ENCODE measurements around the gene OGFOD1. TPM values are rescaled to one million over a fixed set of nuclear protein-coding genes. Genes with fewer than 3 reads are reported as not detected.

OGFOD1 gene
- 42.9 TPM for total RNA-seq

- peak; percentile 98 for DNase-seq
Observed at GRCh38 chr16:56450986-56451752, at the start of gene OGFOD1, which contains the start of gene NUDT21. OGFOD1 (plus strand) TSS chr16:56451554; CDS start chr16:56451613, 59 bp downstream. NUDT21 (minus strand) TSS chr16:56451332; CDS start chr16:56451202, 130 bp downstream.

GRCh38 chr16:56405977-56406672 is 45.2 kb upstream of the OGFOD1 start:
- DNase-seq, result no peak

GRCh38 chr16:56408379-56409098 is 42.8 kb upstream of the OGFOD1 start:
- no peak for DNase-seq

DNA sequence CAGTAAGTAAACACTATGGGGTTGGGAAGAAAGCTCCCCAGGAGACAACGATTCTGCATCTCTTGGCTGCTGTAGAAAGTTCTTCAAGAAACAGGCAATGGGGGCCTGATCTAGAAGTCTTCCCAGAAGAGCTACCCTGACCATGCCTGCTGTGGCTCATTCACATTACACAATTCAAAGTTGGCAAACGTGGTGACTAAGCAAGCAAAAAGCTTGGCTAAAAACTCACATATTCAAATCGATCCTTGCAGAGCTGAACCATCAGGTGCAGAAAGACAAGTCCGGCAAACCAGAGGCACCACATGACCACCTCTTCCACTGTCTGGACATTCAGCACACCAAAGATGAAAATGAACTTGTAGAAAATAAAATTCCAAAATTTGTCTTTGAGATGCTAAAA is 42.2 kb upstream of the OGFOD1 start:
- no peak for DNase-seq

GRCh38 chr16:56411123-56411522 is 40.2 kb upstream of the OGFOD1 start:
- DNase-seq, result no peak

- DNase-seq, result no peak
Observed at GRCh38 chr16:56411624-56412023, 39.7 kb upstream of the OGFOD1 start.

DNA sequence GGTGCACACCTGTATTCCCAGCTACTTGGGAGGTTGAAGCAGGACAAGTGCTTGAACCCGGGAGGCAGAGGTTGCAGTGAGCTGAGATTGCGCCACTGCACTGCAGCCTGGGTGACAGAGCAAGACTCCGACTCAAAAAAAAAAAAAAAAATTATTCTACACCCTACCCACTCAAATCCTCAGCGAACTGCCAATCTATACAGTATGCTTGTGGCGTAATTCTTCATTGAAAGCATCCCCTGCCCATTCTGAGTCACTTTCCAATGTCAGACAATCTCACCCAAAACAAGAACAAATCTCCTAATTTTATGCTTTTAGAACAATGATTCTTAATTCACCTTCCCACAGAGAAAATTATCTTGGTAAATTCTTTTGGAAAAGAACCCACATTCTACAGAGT is 38.0 kb upstream of the OGFOD1 start:
- no peak for DNase-seq

- no peak for DNase-seq
Observed at GRCh38 chr16:56414366-56414765, 37.0 kb upstream of the OGFOD1 start.

- DNase-seq, result no peak
Observed at GRCh38 chr16:56415875-56416274, 35.5 kb upstream of the OGFOD1 start.

DNA sequence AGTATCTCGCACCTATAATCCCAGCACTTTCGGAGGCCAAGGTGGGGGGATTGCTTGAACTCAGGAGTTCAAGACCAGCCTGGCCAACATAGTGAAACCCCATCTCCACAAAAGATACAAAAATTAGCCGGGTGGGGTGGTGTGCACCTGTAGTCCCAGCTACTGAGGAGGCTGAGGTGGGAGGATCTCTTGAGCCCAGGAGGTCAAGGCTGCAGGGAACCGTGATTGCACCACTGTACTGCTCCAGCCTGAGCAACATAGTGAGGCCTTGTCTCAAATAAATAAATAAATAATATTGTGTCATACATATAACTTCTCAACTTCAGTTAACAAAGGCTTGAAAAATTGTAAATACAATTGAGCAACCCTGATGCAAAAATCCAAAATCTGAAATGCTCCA is 34.2 kb upstream of the OGFOD1 start:
- no peak for DNase-seq

DNA sequence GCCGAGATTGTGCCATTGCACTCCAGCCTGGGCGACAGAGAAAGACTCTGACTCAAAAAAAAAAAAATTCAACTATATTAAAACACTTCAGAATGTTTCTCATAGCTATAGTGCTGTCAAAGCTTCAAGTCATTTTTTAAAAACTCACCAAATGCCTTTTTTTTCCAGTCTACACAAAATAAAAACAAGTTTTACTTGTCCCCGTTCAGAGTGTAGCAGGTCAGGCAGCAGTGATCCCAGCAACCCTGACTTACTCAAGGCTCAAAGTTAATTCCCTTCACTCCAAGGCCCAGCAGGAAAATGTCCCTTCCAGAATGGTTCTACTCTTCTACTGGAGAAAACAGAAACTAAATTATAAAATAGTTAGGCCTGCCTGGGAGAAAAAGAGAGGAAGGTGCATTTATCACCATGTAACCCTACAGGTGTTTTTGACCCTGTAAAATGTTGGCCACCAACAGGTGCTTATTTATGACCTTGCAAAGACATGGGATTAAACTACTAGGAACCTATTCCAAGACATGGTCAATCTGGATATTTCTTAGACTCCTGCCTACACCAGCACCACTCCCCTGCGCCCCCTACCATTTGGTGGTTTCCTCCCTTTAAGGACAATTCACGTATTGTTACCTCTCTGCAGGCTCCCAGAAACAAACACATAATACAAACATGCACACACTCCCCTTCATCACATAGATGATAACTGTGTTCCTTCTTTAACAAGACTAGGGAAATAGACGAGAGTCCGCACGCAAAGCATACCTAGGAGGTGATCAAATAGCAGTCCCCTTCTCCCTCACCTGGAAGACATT is 31.4 kb upstream of the OGFOD1 start:
- no peak for DNase-seq

- no peak for DNase-seq
Observed at GRCh38 chr16:56420613-56421012, 30.7 kb upstream of the OGFOD1 start.

GRCh38 chr16:56421313-56421712 is 30.0 kb upstream of the OGFOD1 start:
- no peak for DNase-seq

GRCh38 chr16:56421976-56422669 is 29.2 kb upstream of the OGFOD1 start:
- DNase-seq, result no peak

- DNase-seq, result no peak
Observed at GRCh38 chr16:56422896-56423441, 28.4 kb upstream of the OGFOD1 start.

DNA sequence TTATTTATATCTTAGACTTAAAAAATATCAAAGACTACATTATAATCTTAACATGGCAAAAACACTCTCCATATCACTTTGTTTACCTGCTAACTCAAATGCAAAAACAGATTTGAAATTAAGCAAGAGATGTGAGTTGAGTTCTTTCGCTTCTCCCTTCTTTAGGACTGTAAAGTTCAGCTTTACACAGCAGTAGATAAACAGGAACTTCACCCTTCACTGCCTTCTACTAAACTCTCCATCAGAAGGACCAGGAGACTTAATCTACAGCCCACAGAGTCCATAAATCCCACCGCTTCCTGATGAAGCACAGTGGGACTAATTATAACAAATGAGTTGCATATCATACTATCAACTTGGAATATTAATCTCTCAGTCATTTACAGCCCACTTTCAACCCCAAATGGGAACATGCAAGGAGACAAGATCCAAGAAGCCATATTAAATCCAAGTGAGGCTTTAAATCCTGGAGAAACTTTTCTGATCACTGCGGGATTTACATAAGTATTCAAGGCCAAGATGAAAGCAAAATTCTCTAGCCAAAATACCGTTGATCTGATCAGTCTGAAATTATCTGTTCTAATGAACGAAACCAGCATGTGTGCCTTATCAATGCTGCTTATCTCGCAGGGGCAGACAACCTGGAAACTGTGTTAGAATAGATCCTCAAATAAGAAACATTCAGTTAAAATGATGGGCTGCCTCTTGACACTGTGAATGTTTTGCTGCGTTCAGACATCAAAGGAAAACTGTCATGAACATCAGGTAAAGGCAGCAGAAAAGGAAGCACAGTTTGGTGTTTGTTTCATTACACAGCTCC is 27.6 kb upstream of the OGFOD1 start:
- no peak for DNase-seq

DNA sequence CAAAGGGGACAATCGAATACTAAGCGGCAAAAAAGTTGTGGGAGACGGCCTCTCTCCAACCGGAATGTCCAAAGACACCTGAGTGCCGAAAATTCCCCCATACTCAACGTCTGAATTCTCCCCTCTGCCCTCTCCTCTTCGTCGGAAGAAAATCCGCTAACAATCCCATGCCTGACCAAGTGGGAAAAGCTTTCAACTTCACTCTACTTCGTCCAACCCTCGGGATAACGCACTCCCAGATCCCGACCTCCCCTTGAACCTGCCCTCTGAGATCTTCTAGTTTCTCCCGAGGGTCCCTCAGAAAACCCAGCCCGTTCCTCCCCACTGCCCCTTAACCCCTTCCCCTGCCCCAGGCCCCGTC is 27.0 kb upstream of the OGFOD1 start:
- DNase-seq, result no peak

DNA sequence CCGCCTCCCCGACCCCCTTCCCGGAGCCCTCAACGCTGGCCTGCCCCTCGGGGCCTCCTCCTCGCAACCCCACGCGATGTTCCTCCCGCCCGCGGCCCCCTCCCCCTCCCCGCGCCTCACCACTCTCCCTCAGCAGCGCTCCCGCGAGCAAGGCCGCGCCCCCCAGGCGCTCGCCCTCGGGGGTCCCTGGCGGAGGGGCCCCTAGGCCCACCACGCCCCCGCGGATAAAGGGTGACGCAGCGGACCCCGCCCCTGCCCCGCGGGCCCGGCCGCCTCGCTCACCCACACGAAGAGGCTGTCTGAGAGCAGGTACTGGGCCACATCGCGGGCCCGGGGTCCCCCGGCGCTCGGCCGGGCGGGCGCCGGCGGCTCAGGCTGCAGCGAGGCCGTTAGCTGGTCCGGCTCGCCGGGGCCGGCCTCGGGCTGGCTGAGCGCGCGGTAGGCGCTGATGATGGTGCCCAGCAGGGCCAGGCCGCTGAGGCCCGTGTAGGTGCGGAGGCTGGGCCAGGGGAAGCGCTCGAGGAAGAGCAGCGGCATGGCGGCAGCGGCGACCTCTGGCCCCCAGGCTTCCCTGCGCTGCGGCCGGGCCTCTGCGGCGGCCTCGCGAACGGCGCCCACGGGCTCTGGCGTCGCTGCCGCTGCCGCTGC is 26.4 kb upstream of the OGFOD1 start:
- DNase-seq, result peak; percentile 49

GRCh38 chr16:56425439-56425832 is 25.9 kb upstream of the OGFOD1 start, which contains the start of gene AMFR:
AMFR (minus strand) TSS chr16:56425545; CDS start chr16:56425327, 218 bp downstream.
- peak; percentile 11 for DNase-seq

DNA sequence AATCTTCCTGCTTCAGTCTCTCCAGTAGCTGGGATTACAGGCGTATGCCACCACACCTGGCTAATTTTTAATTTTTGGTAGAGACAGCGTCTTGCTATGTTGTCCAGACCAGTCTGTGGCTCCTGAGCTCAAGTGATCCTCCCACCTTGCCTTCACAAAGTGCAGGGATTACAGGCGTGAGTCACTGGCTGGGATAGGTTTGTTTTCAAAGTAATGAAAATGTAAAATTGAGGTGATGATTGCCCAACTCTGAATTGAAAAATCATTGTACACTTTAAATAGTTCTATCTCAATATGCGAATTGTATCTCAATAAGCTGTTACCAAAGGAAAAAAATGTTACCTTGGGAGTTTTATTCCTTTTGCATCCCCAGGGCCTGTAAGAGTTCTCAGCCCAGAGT is 24.8 kb upstream of the OGFOD1 start:
- no peak for DNase-seq

Data from occipital lobe (tissue), 2 donors.